NT2/D1 (cell line): ENCODE measurements around the gene F3.

Experiments
- DNase-seq: peaks from one replicate; pipeline ENCODE4 v3.0.0-alpha.2; 2011; ENCODE audit warnings: low read depth, low spot score
- H3K27me3 ChIP-seq: 2 replicates; pipeline ENCODE4 v1.6.0; 2011; ENCODE audit warnings: mild to moderate bottlenecking; ENCODE audit not compliant: insufficient read length, insufficient read depth
- H3K36me3 ChIP-seq: 2 replicates; pipeline ENCODE4 v1.6.1; 2011; ENCODE audit warnings: mild to moderate bottlenecking, low read length, mixed read lengths; ENCODE audit not compliant: insufficient read depth, insufficient read length
- H3K4me1 ChIP-seq: 2 replicates; pipeline ENCODE4 v1.5.1; 2011; ENCODE audit not compliant: insufficient read depth, insufficient read length
- H3K4me3 ChIP-seq: 2 replicates; pipeline ENCODE4 v1.5.1; 2011; ENCODE audit warnings: low read depth; ENCODE audit not compliant: insufficient read length
- H3K9ac ChIP-seq: 2 replicates; pipeline ENCODE4 v1.6.0; 2011; ENCODE audit warnings: low read depth; ENCODE audit not compliant: insufficient read length
- H3K9me3 ChIP-seq: 2 replicates; pipeline ENCODE4 v1.5.1; 2011; ENCODE audit warnings: mild to moderate bottlenecking, low read length; ENCODE audit not compliant: insufficient read depth
- SUZ12 ChIP-seq: IDR thresholded peaks from 2 replicates; pipeline ENCODE4 v1.6.1; 2011; ENCODE audit not compliant: insufficient read length, insufficient read depth; ENCODE audit errors: extremely low read depth
- YY1 ChIP-seq: IDR thresholded peaks from 2 replicates; pipeline ENCODE4 v1.6.1; 2011; ENCODE audit not compliant: insufficient read length, insufficient read depth
- ZNF274 ChIP-seq: IDR thresholded peaks from 2 replicates; pipeline ENCODE4 v1.6.1; 2011; ENCODE audit warnings: mild to moderate bottlenecking, low read depth, low read length

The F3 gene

DNA sequence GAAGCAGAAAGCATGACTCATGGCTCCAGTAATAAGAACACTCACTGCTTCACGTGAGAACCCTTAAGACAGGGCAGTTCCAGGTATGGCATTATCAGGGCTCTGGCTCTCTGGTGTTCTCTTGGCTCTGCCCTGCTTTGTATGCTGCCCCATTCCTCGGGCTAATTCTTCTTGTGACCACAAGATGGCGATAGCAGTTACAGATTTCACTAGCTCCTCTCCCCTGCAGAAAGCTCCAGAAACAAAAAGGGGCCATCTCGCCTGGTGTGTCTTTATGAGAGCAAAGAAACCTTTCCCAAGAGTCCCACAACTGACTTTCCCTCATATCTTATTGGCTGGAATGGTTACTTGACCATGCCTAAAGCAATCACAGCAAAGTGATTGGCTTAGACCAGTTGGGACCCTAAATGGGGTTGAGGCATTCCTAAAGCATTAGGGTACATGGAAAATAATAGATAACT, 60.1 kb downstream of the F3 start:
- Histone ChIP-seq H3K4me1 (no peaks in the 10 kb centered on the region), H3K9ac (no peak overlapping the region), H3K9me3 (no peaks in the 10 kb centered on the region), H3K4me3 (no peak overlapping the region), H3K27me3 (no peaks in the 10 kb centered on the region), H3K36me3 (peaks cover 18% of the 10 kb centered on the region)
- no peak for TF ChIP-seq ZNF274
- TF ChIP-seq SUZ12: no peak
- no peak for TF ChIP-seq YY1
- DNase-seq: peak; percentile 40

DNA sequence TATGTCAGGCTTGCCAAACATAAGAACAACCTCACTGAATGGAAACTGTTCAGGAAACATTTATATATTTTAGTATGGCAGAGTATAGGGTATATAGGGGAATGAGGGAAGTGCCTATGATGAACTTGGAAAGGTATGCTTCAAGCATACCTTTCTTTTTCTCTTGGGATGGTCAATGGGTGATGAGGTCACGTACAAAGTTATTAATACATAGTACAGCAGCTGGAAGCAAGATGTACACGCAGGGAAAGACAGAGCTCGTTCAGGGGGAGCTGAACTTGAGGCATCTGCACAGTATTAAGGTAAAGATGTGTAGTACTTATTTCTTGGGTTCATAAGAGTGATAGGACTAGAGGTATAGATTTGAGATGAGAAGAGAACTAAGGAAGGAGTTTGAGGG, 61.9 kb downstream of the F3 start:
- TF ChIP-seq SUZ12: no peak
- no peak for TF ChIP-seq ZNF274
- TF ChIP-seq YY1: no peak
- Histone ChIP-seq H3K36me3 (peaks cover 22% of the 10 kb centered on the region), H3K9me3 (no peaks in the 10 kb centered on the region), H3K9ac (no peak overlapping the region), H3K4me3 (no peak overlapping the region), H3K27me3 (no peaks in the 10 kb centered on the region), H3K4me1 (no peaks in the 10 kb centered on the region)
- no peak for DNase-seq
